Transverse colon (tissue), 4 donors: ENCODE data around the gene RBM45. TPM values are rescaled to one million over a fixed set of nuclear protein-coding genes. Genes with fewer than 3 reads are reported as not detected.

Experiments
- DNase-seq: peaks from one replicate; pipeline ENCODE4 v3.0.0-alpha.2; 2019
- H3K27ac ChIP-seq, 4 donors: fragments of 200-600 bp; sonication (generic); 2 replicates each; pipeline ENCODE4 v1.5.1; 2016 to 2018; ENCODE audit warnings: inconsistent platforms in 4 of 4
- H3K27me3 ChIP-seq: fragments of 200-600 bp; sonication (generic); 2 replicates; pipeline ENCODE4 v1.5.1; 2017; ENCODE audit warnings: inconsistent platforms
- H3K36me3 ChIP-seq, 4 donors: fragments of 200-600 bp; sonication (generic); 2 replicates each; pipeline ENCODE4 v1.5.1; 2017 to 2019; ENCODE audit warnings: inconsistent platforms in 4 of 4
- H3K4me1 ChIP-seq, 4 donors: fragments of 200-600 bp; sonication (generic); 2 replicates each; pipeline ENCODE4 v1.5.1; 2017 to 2020; ENCODE audit warnings: inconsistent platforms in 4 of 4
- H3K4me3 ChIP-seq, 4 donors: fragments of 200-600 bp; sonication (generic); 1 replicate in 1 of 4; 2 replicates in 3 of 4; pipeline versions ENCODE4 v1.5.1 to v1.6.1; 2017 to 2019; ENCODE audit warnings: inconsistent platforms in 4 of 4
- H3K9me3 ChIP-seq, 2 donors: fragments of 200-600 bp; sonication (generic); 2 replicates each; pipeline ENCODE4 v1.5.1; 2017 to 2019; ENCODE audit warnings: inconsistent platforms in 2 of 2
- EP300 ChIP-seq: sonication (generic); formaldehyde crosslinking; IDR thresholded peaks from one replicate; pipeline ENCODE4 v1.6.1; 2017; ENCODE audit warnings: antibody characterized with exemption, low read depth
- POLR2A ChIP-seq: fragments of 450-650 bp; IDR thresholded peaks from one replicate; pipeline ENCODE4 v1.6.1; 2016; ENCODE audit warnings: antibody characterized with exemption, mild to moderate bottlenecking, moderate library complexity
- POLR2AphosphoS5 ChIP-seq, 3 donors: sonication (generic); formaldehyde crosslinking; IDR thresholded peaks; one replicate each; pipeline ENCODE4 v1.6.1; 2016; ENCODE audit warnings: antibody characterized with exemption in 3 of 3
- WGBS, 2 donors: methylation state at CpG; one replicate each; pipeline ENCODE4 v1.1.5; 2018; ENCODE audit warnings: low coverage in 1 of 2; 5-methylcytosine and 5-hydroxymethylcytosine counted together
- in situ Hi-C, 4 donors: fragments of 200-750 bp; cut with MboI; loops; one replicate each; pipeline versions ENCODE4 v1.15.0 to v1.15.1; 2017; ENCODE audit warnings: low sequenced_read_pairs in 3 of 4, low pct_ligation_motif_present in 1 of 4, low pct_unique_long_range_greater_than_20kb in 1 of 4
- intact Hi-C: fragments of 100-400 bp; cut with DNase I; formaldehyde crosslinking; loops from one replicate; pipeline ENCODE4 v1.15.1; 2023; ENCODE audit warnings: low total_unique reads
- total RNA-seq, 4 donors: library from RNA; depleted of rRNA; stranded (reverse); fragments of >200 nt; gene quantifications; one replicate each; pipeline ENCODE4 v1.1.0, GENCODE V29; 2016
- TF ChIP-seq, protein P1 (sequence below), 5 experiments: fragments of 200-600 bp in 3 of 5; fragments of 450-650 bp in 2 of 5; sonication (generic) in 3 of 5; IDR thresholded peaks; 1 replicate in 2 of 5; 2 replicates in 3 of 5; pipeline ENCODE4 v1.5.1; 2016 to 2017; ENCODE audit warnings: antibody characterized with exemption in 5 of 5, inconsistent platforms in 3 of 5, mild to moderate bottlenecking in 2 of 5, moderate library complexity in 1 of 5

RBM45 gene
- total RNA-seq, 4 donors from 2014 or later, result 6.4 to 20.3 (median 14.9) TPM

DNA sequence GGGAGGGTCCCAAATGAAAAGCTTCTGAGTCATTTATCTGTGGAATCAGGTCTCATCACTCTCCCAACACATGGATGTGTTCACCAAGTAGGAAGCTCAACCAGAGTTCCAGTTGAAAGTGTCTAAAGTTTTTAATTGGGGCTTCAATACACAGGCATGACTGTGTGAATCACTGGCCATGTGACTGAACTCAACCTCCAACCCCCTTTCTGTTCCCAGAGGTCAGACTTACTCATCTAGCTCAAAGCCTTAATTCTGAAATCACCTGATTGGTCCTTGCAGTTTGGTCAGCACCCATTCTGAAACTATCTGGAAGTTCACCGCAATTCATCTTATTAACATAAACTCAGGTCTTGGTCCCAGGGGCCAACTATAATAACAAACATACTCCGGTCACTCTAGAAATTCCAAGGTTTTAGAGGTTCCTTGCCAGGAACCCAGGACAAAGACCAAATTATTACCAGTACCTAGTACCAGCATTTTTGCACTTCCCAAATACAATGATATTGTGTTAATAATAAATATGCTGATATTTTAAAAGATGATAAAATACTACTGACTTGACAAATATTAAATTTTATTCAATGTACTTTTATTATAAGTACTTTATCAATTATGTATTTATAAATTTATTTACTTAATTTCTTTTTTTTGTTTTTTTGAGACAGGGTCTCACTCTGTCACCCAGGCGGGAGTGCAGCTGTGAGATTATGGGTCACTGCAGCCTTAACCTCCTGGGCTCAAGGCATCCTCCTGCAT, 10.7 kb upstream of the RBM45 start:
- TF ChIP-seq, protein P1, sequence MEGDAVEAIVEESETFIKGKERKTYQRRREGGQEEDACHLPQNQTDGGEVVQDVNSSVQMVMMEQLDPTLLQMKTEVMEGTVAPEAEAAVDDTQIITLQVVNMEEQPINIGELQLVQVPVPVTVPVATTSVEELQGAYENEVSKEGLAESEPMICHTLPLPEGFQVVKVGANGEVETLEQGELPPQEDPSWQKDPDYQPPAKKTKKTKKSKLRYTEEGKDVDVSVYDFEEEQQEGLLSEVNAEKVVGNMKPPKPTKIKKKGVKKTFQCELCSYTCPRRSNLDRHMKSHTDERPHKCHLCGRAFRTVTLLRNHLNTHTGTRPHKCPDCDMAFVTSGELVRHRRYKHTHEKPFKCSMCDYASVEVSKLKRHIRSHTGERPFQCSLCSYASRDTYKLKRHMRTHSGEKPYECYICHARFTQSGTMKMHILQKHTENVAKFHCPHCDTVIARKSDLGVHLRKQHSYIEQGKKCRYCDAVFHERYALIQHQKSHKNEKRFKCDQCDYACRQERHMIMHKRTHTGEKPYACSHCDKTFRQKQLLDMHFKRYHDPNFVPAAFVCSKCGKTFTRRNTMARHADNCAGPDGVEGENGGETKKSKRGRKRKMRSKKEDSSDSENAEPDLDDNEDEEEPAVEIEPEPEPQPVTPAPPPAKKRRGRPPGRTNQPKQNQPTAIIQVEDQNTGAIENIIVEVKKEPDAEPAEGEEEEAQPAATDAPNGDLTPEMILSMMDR (IDR thresholded peaks at IDR 0.05), result no peak
- TF ChIP-seq POLR2A (no peak), EP300 (no peak), POLR2AphosphoS5 (IDR thresholded peaks at IDR 0.05) (no peak)
- no peaks in the 10 kb centered on the region for H3K9me3 ChIP-seq
- H3K27me3 ChIP-seq, result no peaks in the 10 kb centered on the region
- no peak overlapping the region for H3K27ac ChIP-seq
- intact Hi-C loops (no loop called here), in situ Hi-C loops (loop anchor here in 2 of 4 donors (25.0 kb wide), 2 partner anchors 186 to 311 kb away; no protein-coding TSS in a partner anchor)
- no peak overlapping the region for H3K4me3 ChIP-seq
- 89 to 100% methylated on average over 1 to 3 of the region's 3 CpGs for WGBS, 2 donors
- H3K4me1 ChIP-seq, result no peaks in the 10 kb centered on the region
- no peaks in the 10 kb centered on the region for H3K36me3 ChIP-seq
- DNase-seq, result no peak

- intact Hi-C loops, result loop anchor here (5.0 kb wide), 1 partner anchor 423 kb away; no protein-coding TSS in a partner anchor
- H3K4me3 ChIP-seq, result no peak overlapping the region
- no peak for TF ChIP-seq POLR2A
- TF ChIP-seq POLR2AphosphoS5 (IDR thresholded peaks at IDR 0.05), result no peak
- TF ChIP-seq EP300, result no peak
- TF ChIP-seq, protein P1 (IDR thresholded peaks at IDR 0.05), result no peak
- in situ Hi-C loops, result loop anchor here in 2 of 4 donors (25.0 kb wide), 2 partner anchors 182 to 307 kb away; no protein-coding TSS in a partner anchor
- peak; percentile 16 for DNase-seq
- H3K9me3 ChIP-seq, result no peaks in the 10 kb centered on the region
- no peaks in the 10 kb centered on the region for H3K4me1 ChIP-seq
- H3K36me3 ChIP-seq, result no peaks in the 10 kb centered on the region
- H3K27me3 ChIP-seq, result no peaks in the 10 kb centered on the region
- 56 to 80% methylated on average over 1 to 2 of the region's 2 CpGs for WGBS, 2 donors
- no peak overlapping the region for H3K27ac ChIP-seq
Observed at GRCh38 chr2:178105566-178105965, 6.7 kb upstream of the RBM45 start.

DNA sequence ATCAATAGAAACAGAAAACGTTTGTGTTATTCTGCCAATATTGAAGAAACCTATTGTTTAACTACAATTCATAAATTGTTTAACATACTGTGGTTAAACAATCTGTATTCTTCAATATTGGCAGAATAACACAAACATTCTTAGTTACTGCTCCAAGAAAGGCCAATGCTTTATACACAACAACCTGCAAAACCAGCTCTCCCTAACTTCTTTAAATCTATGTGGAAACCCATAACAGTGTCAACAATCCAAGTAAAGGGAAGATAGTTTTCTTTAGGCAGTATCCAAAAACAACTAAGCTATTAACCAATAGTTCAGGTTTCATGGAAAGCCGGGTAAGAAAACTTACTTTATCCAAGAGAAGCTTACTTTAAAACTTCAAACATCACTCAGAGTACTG, 6.2 kb upstream of the RBM45 start:
- no peaks in the 10 kb centered on the region for H3K36me3 ChIP-seq
- TF ChIP-seq, protein P1 (IDR thresholded peaks at IDR 0.05), result no peak
- TF ChIP-seq EP300 (no peak), POLR2AphosphoS5 (IDR thresholded peaks at IDR 0.05) (no peak), POLR2A (no peak)
- no peak overlapping the region for H3K4me3 ChIP-seq
- no peak overlapping the region for H3K27ac ChIP-seq
- no peaks in the 10 kb centered on the region for H3K4me1 ChIP-seq
- no peak for DNase-seq
- intact Hi-C loops, result loop anchor here (5.0 kb wide), 1 partner anchor 424 kb away; no protein-coding TSS in a partner anchor
- 24 to 25% methylated on average over 2 of the region's 2 CpGs for WGBS, 2 donors
- in situ Hi-C loops, result loop anchor here in 2 of 4 donors (25.0 kb wide), 2 partner anchors 181 to 306 kb away; no protein-coding TSS in a partner anchor
- H3K27me3 ChIP-seq, result no peaks in the 10 kb centered on the region
- no peaks in the 10 kb centered on the region for H3K9me3 ChIP-seq

DNA sequence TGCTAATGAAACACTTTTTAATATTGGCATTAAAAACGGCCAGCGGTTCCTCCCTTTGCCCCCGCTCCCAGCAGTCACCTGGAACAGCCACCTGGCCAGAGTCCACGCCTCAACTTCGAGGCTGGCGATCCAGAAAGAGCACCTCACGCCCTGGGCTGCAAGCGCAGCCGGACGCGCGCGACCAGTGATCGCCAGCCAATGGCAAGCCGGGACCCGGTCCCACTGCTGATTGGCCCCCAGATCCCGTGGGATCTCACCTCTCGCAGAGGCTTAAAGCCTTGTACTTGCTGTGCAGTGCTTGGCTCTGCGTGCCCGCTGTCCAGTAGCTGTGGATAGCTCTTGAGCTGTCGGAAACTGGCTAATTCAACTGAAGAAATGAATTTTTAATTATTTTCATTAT, 4.1 kb upstream of the RBM45 start:
- intact Hi-C loops, result loop anchor here (5.0 kb wide), 1 partner anchor 426 kb away; no protein-coding TSS in a partner anchor
- DNase-seq, result no peak
- H3K36me3 ChIP-seq, result no peaks in the 10 kb centered on the region
- 85 to 94% methylated on average over 4 to 21 of the region's 21 CpGs for WGBS, 2 donors
- no peak overlapping the region for H3K27ac ChIP-seq
- H3K4me3 ChIP-seq, result no peak overlapping the region
- TF ChIP-seq POLR2A (no peak), EP300 (no peak), POLR2AphosphoS5 (IDR thresholded peaks at IDR 0.05) (no peak)
- TF ChIP-seq, protein P1 (IDR thresholded peaks at IDR 0.05), result no peak
- no peaks in the 10 kb centered on the region for H3K27me3 ChIP-seq
- in situ Hi-C loops, result loop anchor here in 2 of 4 donors (25.0 kb wide), 2 partner anchors 179 to 304 kb away; no protein-coding TSS in a partner anchor
- H3K9me3 ChIP-seq, result no peaks in the 10 kb centered on the region
- peaks cover 0 to 5% (median 2%) of the 10 kb centered on the region in 4 donors for H3K4me1 ChIP-seq
